ENCODE measurements around the gene NOP53. TPM values are rescaled to one million over a fixed set of nuclear protein-coding genes. Genes with fewer than 3 reads are reported as not detected.
A peak's percentile ranks its signal among the peaks of the same experiment; 100 is the strongest.

The NOP53 gene
- total and polyA plus RNA-seq, 2 of the 13 experiments (the other 11 are each of a cell fraction or from before 2014, with no cell fraction given), result 53.9 to 141 TPM

- TF ChIP-seq SNAPC5 (CRISPR knock-in tag; IDR thresholded peaks at IDR 0.05; ENCODE audit: borderline replicate concordance) (no peak), FOXP4 (CRISPR knock-in tag; IDR thresholded peaks at IDR 0.05) (peak; percentile 61; the same call in 1 of the 2 replicates), CCAR2 (optimal IDR thresholded peaks at IDR 0.05; ENCODE audit: low read depth, low read length) (no peak), CTCF (CRISPR knock-in tag; IDR thresholded peaks at IDR 0.05) (no peak), KDM5A (IDR thresholded peaks at IDR 0.05; ENCODE audit: borderline replicate concordance, low read length) (peak; percentile 53; the same call in 1 of the 2 replicates), ZNF644 (CRISPR knock-in tag; IDR thresholded peaks at IDR 0.05; ENCODE audit: low read depth) (no peak), ISX (CRISPR knock-in tag; conservative IDR thresholded peaks at IDR 0.05) (0 out of 2 replicates have a peak, but pooled peaks have one; percentile 78), AKNA (CRISPR knock-in tag; IDR thresholded peaks at IDR 0.05; ENCODE audit: borderline replicate concordance) (no peak), ZNF281 (CRISPR knock-in tag; IDR thresholded peaks at IDR 0.05; ENCODE audit: borderline replicate concordance) (no peak), FOXO4 (CRISPR knock-in tag; conservative IDR thresholded peaks at IDR 0.05) (no peak)
Measured at GRCh38 chr19:47778049-47778953, 33.0 kb downstream of the NOP53 start, which contains the start of gene SELENOW (continued).
